CD4-positive, alpha-beta T cell (primary cell): ENCODE results near the gene SUV39H1. TPM values are rescaled to one million over a fixed set of nuclear protein-coding genes. Genes with fewer than 3 reads are reported as not detected.

Experiments used
- ATAC-seq: fragments of 200-7000 bp; cut with Tn5 transposase; one replicate; pipeline ENCODE4 v1.10.0; 2022; ENCODE audit warnings: mild to moderate bottlenecking; ENCODE audit not compliant: poor library complexity
- CTCF ChIA-PET: fragments of 350-600 bp; sonication (Branson Sonifier 250); formaldehyde crosslinking; loops from one replicate; lab custom pipeline; 2021; ENCODE audit warnings: antibody characterized with exemption, inconsistent platforms; lab: Charles Lee
- POLR2A ChIA-PET: fragments of 350-600 bp; sonication (Branson Sonifier 250); formaldehyde crosslinking; loops from one replicate; lab custom pipeline; 2021; ENCODE audit warnings: antibody characterized with exemption, inconsistent platforms; lab: Charles Lee
- DNase-seq, 14 experiments: peaks; one replicate each; pipeline ENCODE4 v3.0.0-alpha.2; 2013 to 2020; ENCODE audit warnings: mixed read lengths in 2 of 14
- H3K27ac ChIP-seq, 2 donors: one replicate each; pipeline versions ENCODE4 v1.5.1 to v1.7.0; 2013; ENCODE audit warnings: low read length in 2 of 2, low read depth in 1 of 2, mild to moderate bottlenecking in 1 of 2
- H3K27me3 ChIP-seq, 2 experiments: 1 replicate in 1 of 2; 2 replicates in 1 of 2; pipeline versions ENCODE4 v1.6.1 to v1.7.0; 2013; ENCODE audit warnings: low read length in 2 of 2, control low read depth in 1 of 2, mild to moderate bottlenecking in 1 of 2, moderate library complexity in 1 of 2; ENCODE audit not compliant: insufficient read depth in 2 of 2, control insufficient read depth in 1 of 2
- H3K36me3 ChIP-seq: one replicate; pipeline ENCODE4 v1.6.1; 2013; ENCODE audit warnings: low read length, control low read depth; ENCODE audit not compliant: insufficient read depth
- H3K4me1 ChIP-seq: one replicate; pipeline ENCODE4 v1.6.1; 2013; ENCODE audit warnings: low read length, control low read depth; ENCODE audit not compliant: insufficient read depth
- H3K4me3 ChIP-seq: one replicate; pipeline ENCODE4 v1.5.1; 2013; ENCODE audit warnings: mild to moderate bottlenecking, low read length, moderate library complexity
- H3K9me3 ChIP-seq, 2 experiments: 1 replicate in 1 of 2; 2 replicates in 1 of 2; pipeline versions ENCODE4 v1.6.1 to v1.7.0; 2013; ENCODE audit warnings: low read length in 2 of 2, mild to moderate bottlenecking in 2 of 2, control low read depth in 1 of 2, moderate library complexity in 1 of 2; ENCODE audit not compliant: control insufficient read depth in 1 of 2, insufficient read depth in 1 of 2
- H3K27ac Mint-ChIP-seq: one replicate; pipeline ENCODE4 v1.8.0; 2020; ENCODE audit warnings: mixed read lengths
- H3K27me3 Mint-ChIP-seq: one replicate; pipeline ENCODE4 v1.8.0; 2021; ENCODE audit warnings: mixed read lengths
- H3K36me3 Mint-ChIP-seq: one replicate; pipeline ENCODE4 v1.8.0; 2021; ENCODE audit warnings: low read depth, mixed read lengths
- H3K4me1 Mint-ChIP-seq: one replicate; pipeline ENCODE4 v1.8.0; 2021; ENCODE audit warnings: low read depth, mixed read lengths
- H3K4me3 Mint-ChIP-seq: one replicate; pipeline ENCODE4 v1.8.0; 2020; ENCODE audit warnings: mild to moderate bottlenecking, mixed read lengths
- H3K9me3 Mint-ChIP-seq: one replicate; pipeline ENCODE4 v1.8.0; 2020; ENCODE audit warnings: mixed read lengths
- CTCF ChIP-seq: fragments of 200-600 bp; IDR thresholded peaks from one replicate; pipeline ENCODE4 v1.8.0; 2022; ENCODE audit warnings: antibody characterized with exemption, mild to moderate bottlenecking
- intact Hi-C, 2 experiments: fragments of 100-400 bp; cut with DNase I in 1 of 2; cut with micrococcal nuclease in 1 of 2; formaldehyde crosslinking; loops; one replicate each; pipeline versions ENCODE4 v1.15.1 to v1.9.0; 2023 to 2025; cut with DNase I, micrococcal nuclease
- total RNA-seq, 174 experiments: library from RNA in 2 of 174; stranded (reverse) in 2 of 174; gene quantifications; one replicate each; pipeline ENCODE4 v1.2.3 and lab custom pipeline; 2021 to 2026

The SUV39H1 gene
- total RNA-seq, 2 experiments from 2014 or later: 7.7 to 8.4 TPM

GRCh38 chrX:48753708-48754228 lies 57.2 kb downstream of the SUV39H1 start:
- Histone ChIP-seq H3K27me3 (no peaks in the 10 kb centered on the region), H3K27ac (no peak overlapping the region), H3K9me3 (no peaks in the 10 kb centered on the region), H3K36me3 (no peaks in the 10 kb centered on the region), H3K4me3 (no peak overlapping the region), H3K4me1 (no peaks in the 10 kb centered on the region)
- Mint-ChIP-seq H3K4me1 (no peaks in the 10 kb centered on the region), H3K36me3 (no peaks in the 10 kb centered on the region), H3K27me3 (no peaks in the 10 kb centered on the region), H3K27ac (no peak overlapping the region), H3K4me3 (no peak overlapping the region), H3K9me3 (no peaks in the 10 kb centered on the region)
- ChIA-PET CTCF (no interaction called here), POLR2A (no interaction called here)
- no peak for ATAC-seq
- TF ChIP-seq CTCF: no peak
- no peak for DNase-seq
- intact Hi-C loops: loop anchor here in 1 of 2 experiments (5.0 kb wide), 1 partner anchor 39 kb away; no protein-coding TSS in a partner anchor

GRCh38 chrX:48754238-48754637 lies 57.7 kb downstream of the SUV39H1 start:
- H3K9me3 ChIP-seq: no peaks in the 10 kb centered on the region
- H3K36me3 Mint-ChIP-seq: no peaks in the 10 kb centered on the region
- no peak overlapping the region for H3K4me3 Mint-ChIP-seq
- no peaks in the 10 kb centered on the region for H3K4me1 Mint-ChIP-seq
- ATAC-seq: no peak
- ChIA-PET POLR2A (no interaction called here), CTCF (no interaction called here)
- H3K27me3 ChIP-seq: no peaks in the 10 kb centered on the region
- no peak for TF ChIP-seq CTCF
- no peak overlapping the region for H3K27ac Mint-ChIP-seq
- no peaks in the 10 kb centered on the region for H3K9me3 Mint-ChIP-seq
- H3K4me1 ChIP-seq: no peaks in the 10 kb centered on the region
- H3K27ac ChIP-seq: no peak overlapping the region
- DNase-seq: no peak
- H3K27me3 Mint-ChIP-seq: no peaks in the 10 kb centered on the region
- no peaks in the 10 kb centered on the region for H3K36me3 ChIP-seq
- H3K4me3 ChIP-seq: no peak overlapping the region
- intact Hi-C loops: loop anchor here in 1 of 2 experiments (5.0 kb wide), 1 partner anchor 38 kb away; no protein-coding TSS in a partner anchor

Other genes starting within 250 kb of the SUV39H1 start
- 1 to 10 TPM; 7.0 to 8.3 TPM for gene SLC38A5, start 226.5 kb upstream of the SUV39H1 start, total RNA-seq
- gene FTSJ1, start 220.5 kb upstream of the SUV39H1 start, total RNA-seq: 10 to 100 TPM; 60.0 to 61.0 TPM
- 10 to 100 TPM; 12.0 to 14.1 TPM for gene PORCN, start 187.7 kb upstream of the SUV39H1 start, total RNA-seq
- gene EBP, start 174.9 kb upstream of the SUV39H1 start, total RNA-seq: 10 to 100 TPM; 38.1 to 41.1 TPM
- gene TBC1D25, start 157.0 kb upstream of the SUV39H1 start, total RNA-seq: 10 to 100 TPM; 26.7 to 30.5 TPM
- 100 to 1,000 TPM; 351 to 377 TPM for gene RBM3, start 122.2 kb upstream of the SUV39H1 start, total RNA-seq
- gene WDR13, start 99.2 kb upstream of the SUV39H1 start, total RNA-seq: 10 to 100 TPM; 37.9 to 43.4 TPM
- gene WAS, start 12.9 kb upstream of the SUV39H1 start, total RNA-seq: 10 to 100 TPM; 63.7 to 67.4 TPM
- not detected for gene GLOD5, start 65.0 kb downstream of the SUV39H1 start, total RNA-seq
- not detected for gene GATA1, start 89.9 kb downstream of the SUV39H1 start, total RNA-seq
- 10 to 100 TPM; 95.2 to 95.7 TPM for gene HDAC6, start 105.3 kb downstream of the SUV39H1 start, total RNA-seq
- gene ERAS, start 129.8 kb downstream of the SUV39H1 start, total RNA-seq: not detected
- 1 to 10 TPM; 3.5 to 4.9 TPM for gene PCSK1N, start 138.9 kb downstream of the SUV39H1 start, total RNA-seq
- 10 to 100 TPM; 40.0 to 40.3 TPM for gene TIMM17B, start 201.0 kb downstream of the SUV39H1 start, total RNA-seq
- gene PQBP1, start 201.2 kb downstream of the SUV39H1 start, total RNA-seq: 10 to 100 TPM; 73.0 to 76.6 TPM
- gene SLC35A2, start 214.9 kb downstream of the SUV39H1 start, total RNA-seq: 10 to 100 TPM; 19.1 to 21.8 TPM
- 100 to 1,000 TPM; 212 to 225 TPM for gene PIM2, start 222.3 kb downstream of the SUV39H1 start, total RNA-seq